ENCODE results near the gene PSMB5.

DNA sequence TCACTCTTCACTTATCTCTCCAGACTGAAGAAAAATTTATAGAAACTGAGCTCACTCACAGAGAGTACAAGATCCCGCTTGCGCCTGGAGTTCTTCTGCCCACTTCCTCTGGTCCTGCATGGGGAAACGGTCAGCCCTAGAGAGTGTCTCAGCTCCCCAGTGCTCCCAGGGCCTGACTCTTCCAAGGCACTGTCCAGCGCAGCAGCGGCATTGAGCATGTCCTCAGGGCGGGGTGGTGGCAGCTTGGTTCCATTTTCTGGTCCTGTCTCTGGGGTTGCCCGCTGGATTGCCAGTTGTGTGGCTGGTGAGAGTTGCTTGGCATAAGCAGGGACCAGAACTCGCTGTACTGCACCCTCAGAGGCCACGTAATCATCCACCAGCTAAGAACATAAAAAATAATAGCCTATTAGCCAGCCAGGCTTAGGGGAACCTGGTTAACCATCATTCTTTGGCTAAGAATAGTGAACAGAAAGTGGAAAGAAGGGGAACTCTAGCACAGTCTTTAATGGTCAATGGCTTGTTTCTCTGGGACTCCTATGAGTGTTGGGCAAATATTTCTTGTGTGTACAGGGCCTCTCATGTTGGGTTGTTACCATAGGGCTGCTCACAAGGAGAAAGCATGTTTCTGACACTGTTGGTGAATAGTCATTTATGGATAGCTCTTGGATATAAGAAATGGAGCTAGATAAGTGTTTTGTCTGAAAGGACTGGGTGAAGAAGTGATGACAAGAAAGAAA is 38.6 kb downstream of the PSMB5 start:
- TF ChIP-seq, protein P1, sequence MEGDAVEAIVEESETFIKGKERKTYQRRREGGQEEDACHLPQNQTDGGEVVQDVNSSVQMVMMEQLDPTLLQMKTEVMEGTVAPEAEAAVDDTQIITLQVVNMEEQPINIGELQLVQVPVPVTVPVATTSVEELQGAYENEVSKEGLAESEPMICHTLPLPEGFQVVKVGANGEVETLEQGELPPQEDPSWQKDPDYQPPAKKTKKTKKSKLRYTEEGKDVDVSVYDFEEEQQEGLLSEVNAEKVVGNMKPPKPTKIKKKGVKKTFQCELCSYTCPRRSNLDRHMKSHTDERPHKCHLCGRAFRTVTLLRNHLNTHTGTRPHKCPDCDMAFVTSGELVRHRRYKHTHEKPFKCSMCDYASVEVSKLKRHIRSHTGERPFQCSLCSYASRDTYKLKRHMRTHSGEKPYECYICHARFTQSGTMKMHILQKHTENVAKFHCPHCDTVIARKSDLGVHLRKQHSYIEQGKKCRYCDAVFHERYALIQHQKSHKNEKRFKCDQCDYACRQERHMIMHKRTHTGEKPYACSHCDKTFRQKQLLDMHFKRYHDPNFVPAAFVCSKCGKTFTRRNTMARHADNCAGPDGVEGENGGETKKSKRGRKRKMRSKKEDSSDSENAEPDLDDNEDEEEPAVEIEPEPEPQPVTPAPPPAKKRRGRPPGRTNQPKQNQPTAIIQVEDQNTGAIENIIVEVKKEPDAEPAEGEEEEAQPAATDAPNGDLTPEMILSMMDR (IDR thresholded peaks at IDR 0.05) = no peak
- TF ChIP-seq POLR2A (IDR thresholded peaks at IDR 0.05) = no peak

Data from adrenal gland (tissue), 5 donors.